Neutrophil (primary cell): ENCODE measurements around the gene TFDP1.
"Not testable (repeated sequence)": the region's sequence is repeated elsewhere in the genome, so short reads cannot be mapped to it uniquely, and the experiment has no call there.

Experiments used
- H3K27ac ChIP-seq: fragments of 200-600 bp; sonication (generic); 2 replicates; pipeline ENCODE4 v1.5.1; 2016; ENCODE audit warnings: mild to moderate bottlenecking, moderate library complexity
- H3K27me3 ChIP-seq: fragments of 200-600 bp; sonication (generic); 2 replicates; pipeline ENCODE4 v1.6.0; 2016; ENCODE audit warnings: mild to moderate bottlenecking
- H3K36me3 ChIP-seq: fragments of 200-600 bp; sonication (generic); 2 replicates; pipeline ENCODE4 v1.5.1; 2017
- H3K4me1 ChIP-seq, 2 experiments: fragments of 200-600 bp in 1 of 2; sonication (generic) in 1 of 2; 1 replicate in 1 of 2; 2 replicates in 1 of 2; pipeline versions ENCODE4 v1.5.1 to v1.6.1; 2013 to 2016; ENCODE audit warnings: low read depth in 1 of 2, low read length in 1 of 2, mild to moderate bottlenecking in 1 of 2, moderate library complexity in 1 of 2; ENCODE audit not compliant: control insufficient read depth in 1 of 2, insufficient read depth in 1 of 2
- H3K4me3 ChIP-seq, 2 experiments: fragments of 200-600 bp in 1 of 2; sonication (generic) in 1 of 2; 1 replicate in 1 of 2; 2 replicates in 1 of 2; pipeline ENCODE4 v1.5.1; 2013 to 2016; ENCODE audit warnings: low read depth in 1 of 2, low read length in 1 of 2, mild to moderate bottlenecking in 1 of 2, moderate library complexity in 1 of 2
- H3K9me3 ChIP-seq: fragments of 200-600 bp; sonication (generic); 2 replicates; pipeline ENCODE4 v1.5.1; 2016
- TF ChIP-seq, protein P1 (sequence below): fragments of 200-600 bp; sonication (generic); IDR thresholded peaks from 2 replicates; pipeline ENCODE4 v1.5.1; 2016; ENCODE audit warnings: antibody characterized with exemption

The TFDP1 gene

DNA sequence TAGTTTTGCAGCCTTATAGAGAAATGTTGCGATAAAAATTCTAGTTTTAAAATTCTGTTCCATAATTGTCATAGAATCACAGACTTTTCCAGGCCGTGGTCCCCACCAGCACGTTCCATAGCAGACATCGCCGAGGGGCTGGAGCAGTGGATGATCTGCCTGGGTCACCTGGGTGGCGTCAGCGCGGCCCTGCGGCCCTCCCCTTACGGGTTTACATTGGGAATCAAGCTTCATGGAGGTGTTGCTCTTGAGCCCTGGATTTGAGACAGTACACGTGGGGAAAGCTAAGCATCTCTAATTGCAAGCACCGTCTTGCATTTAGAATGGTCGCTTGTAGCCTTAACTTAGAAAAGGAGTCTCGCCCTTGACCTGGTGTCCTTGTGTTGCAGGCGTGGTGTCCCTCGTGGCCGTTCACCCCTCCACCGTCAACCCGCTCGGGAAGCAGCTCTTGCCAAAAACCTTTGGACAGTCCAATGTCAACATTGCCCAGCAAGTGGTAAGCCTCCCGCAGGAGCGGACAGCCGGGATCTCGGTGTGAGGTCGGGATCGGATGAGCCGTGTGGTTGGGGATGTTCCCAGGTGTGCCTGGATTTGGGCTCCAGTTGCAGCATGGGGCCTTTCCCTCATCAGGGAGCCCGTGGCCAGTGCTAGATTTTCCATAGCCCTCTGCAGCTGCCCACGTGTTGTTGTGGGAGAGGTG is 38.4 kb downstream of the TFDP1 start:
- peaks cover 30% of the 10 kb centered on the region for H3K36me3 ChIP-seq
- TF ChIP-seq, protein P1, sequence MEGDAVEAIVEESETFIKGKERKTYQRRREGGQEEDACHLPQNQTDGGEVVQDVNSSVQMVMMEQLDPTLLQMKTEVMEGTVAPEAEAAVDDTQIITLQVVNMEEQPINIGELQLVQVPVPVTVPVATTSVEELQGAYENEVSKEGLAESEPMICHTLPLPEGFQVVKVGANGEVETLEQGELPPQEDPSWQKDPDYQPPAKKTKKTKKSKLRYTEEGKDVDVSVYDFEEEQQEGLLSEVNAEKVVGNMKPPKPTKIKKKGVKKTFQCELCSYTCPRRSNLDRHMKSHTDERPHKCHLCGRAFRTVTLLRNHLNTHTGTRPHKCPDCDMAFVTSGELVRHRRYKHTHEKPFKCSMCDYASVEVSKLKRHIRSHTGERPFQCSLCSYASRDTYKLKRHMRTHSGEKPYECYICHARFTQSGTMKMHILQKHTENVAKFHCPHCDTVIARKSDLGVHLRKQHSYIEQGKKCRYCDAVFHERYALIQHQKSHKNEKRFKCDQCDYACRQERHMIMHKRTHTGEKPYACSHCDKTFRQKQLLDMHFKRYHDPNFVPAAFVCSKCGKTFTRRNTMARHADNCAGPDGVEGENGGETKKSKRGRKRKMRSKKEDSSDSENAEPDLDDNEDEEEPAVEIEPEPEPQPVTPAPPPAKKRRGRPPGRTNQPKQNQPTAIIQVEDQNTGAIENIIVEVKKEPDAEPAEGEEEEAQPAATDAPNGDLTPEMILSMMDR: no peak
- no peaks in the 10 kb centered on the region for H3K9me3 ChIP-seq
- H3K27me3 ChIP-seq: no peaks in the 10 kb centered on the region
- H3K27ac ChIP-seq: no peak overlapping the region
- H3K4me3 ChIP-seq: no peak overlapping the region
- peaks cover 2% of the 10 kb centered on the region in 2 experiments for H3K4me1 ChIP-seq

- TF ChIP-seq, protein P1: no peak
- H3K27ac ChIP-seq: no peak overlapping the region
- H3K27me3 ChIP-seq: no peaks in the 10 kb centered on the region
- no peaks in the 10 kb centered on the region for H3K4me1 ChIP-seq
- H3K9me3 ChIP-seq: no peaks in the 10 kb centered on the region
- peaks cover 36% of the 10 kb centered on the region for H3K36me3 ChIP-seq
- H3K4me3 ChIP-seq: no peak overlapping the region
These were observed 39.1 kb downstream of the TFDP1 start for GRCh38 chr13:113623491-113624234.

GRCh38 chr13:113624235-113624587 is 39.7 kb downstream of the TFDP1 start:
- H3K27ac ChIP-seq: no peak overlapping the region
- no peaks in the 10 kb centered on the region for H3K9me3 ChIP-seq
- TF ChIP-seq, protein P1: no peak
- peaks cover 36% of the 10 kb centered on the region for H3K36me3 ChIP-seq
- H3K4me3 ChIP-seq: no peak overlapping the region
- H3K4me1 ChIP-seq: no peaks in the 10 kb centered on the region
- H3K27me3 ChIP-seq: no peaks in the 10 kb centered on the region

GRCh38 chr13:113624640-113625304 is 40.2 kb downstream of the TFDP1 start:
- not testable (repeated sequence) for H3K27ac ChIP-seq, H3K9me3 ChIP-seq, H3K27me3 ChIP-seq, H3K4me3 ChIP-seq, H3K4me1 ChIP-seq
- peaks cover 39% of the 10 kb centered on the region for H3K36me3 ChIP-seq

GRCh38 chr13:113625965-113626721 is 41.6 kb downstream of the TFDP1 start:
- H3K9me3 ChIP-seq: no peaks in the 10 kb centered on the region
- peaks cover 49% of the 10 kb centered on the region for H3K36me3 ChIP-seq
- no peaks in the 10 kb centered on the region for H3K27me3 ChIP-seq
- no peaks in the 10 kb centered on the region for H3K4me1 ChIP-seq
- H3K27ac ChIP-seq: peak overlapping the region; percentile 18
- TF ChIP-seq, protein P1: no peak
- no peak overlapping the region for H3K4me3 ChIP-seq
